Stimulated activated effector memory CD8-positive, alpha-beta T cell treated with anti-CD3 and anti-CD28 coated beads, Interleukin-12 subunit alpha, Interleukin-12 subunit beta, amount 100 ng/mL, for 72 hours (primary cell): ENCODE results near the gene MALSU1.

Source experiments
- ATAC-seq: fragments of 150-1000 bp; cut with Tn5 transposase; 2 replicates; pipeline ENCODE4 v1.10.0; 2021
- DNase-seq, 2 donors: peaks; one replicate each; pipeline ENCODE4 v3.0.0; 2021 to 2022; ENCODE audit warnings: low spot score in 2 of 2
- H3K27ac Mint-ChIP-seq: one replicate; pipeline ENCODE4 v1.8.0; 2022; ENCODE audit warnings: mild to moderate bottlenecking, mixed read lengths
- H3K36me3 Mint-ChIP-seq: one replicate; pipeline ENCODE4 v1.8.0; 2022; ENCODE audit warnings: mild to moderate bottlenecking, mixed read lengths
- H3K4me1 Mint-ChIP-seq: one replicate; pipeline ENCODE4 v1.8.0; 2022; ENCODE audit warnings: mixed read lengths
- H3K4me3 Mint-ChIP-seq: one replicate; pipeline ENCODE4 v1.8.0; 2022; ENCODE audit warnings: mild to moderate bottlenecking, mixed read lengths
- H3K9me3 Mint-ChIP-seq: one replicate; pipeline ENCODE4 v1.8.0; 2022; ENCODE audit warnings: mixed read lengths

The MALSU1 gene

DNA sequence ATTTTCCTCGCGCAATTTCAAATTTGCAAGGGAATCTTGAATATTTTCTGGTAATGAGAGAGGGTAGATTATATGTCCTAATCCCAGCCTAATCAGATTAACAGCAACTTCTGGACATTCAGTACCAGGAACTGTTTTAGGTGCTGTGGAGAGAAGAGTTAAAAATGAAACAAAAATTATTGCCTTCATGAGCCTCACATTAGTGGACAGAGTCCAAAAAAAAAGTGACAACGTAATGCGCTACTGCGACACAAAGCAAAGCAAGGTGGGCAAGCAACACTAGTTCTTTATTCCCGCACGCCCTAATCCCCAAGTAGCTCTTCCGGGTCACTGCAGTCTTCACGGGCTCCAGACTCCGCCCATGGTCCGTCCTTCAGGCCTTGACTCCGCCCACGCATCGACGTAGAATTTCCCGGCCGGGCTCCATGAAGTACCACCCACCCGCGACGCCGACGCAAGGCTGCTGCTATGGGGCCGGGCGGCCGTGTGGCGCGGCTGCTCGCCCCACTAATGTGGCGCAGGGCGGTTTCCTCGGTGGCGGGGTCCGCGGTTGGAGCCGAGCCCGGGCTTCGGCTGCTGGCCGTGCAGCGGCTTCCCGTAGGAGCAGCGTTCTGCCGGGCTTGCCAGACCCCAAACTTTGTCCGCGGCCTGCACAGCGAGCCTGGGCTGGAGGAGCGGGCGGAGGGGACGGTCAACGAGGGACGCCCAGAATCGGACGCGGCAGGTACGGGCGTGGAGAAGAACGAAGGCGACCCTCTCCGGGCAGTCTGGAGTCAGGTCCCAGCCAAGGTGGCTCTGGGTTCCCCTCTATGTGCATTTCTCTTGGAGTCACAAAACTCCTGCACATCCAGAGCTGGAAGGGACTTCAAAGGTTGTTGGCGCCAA, at the start of gene MALSU1:
Gene MALSU1 (plus strand): TSS at position 455 of the 885 bp plus-strand sequence. CDS start 14 bp downstream, at position 469.
- DNase-seq, result peak; percentile 90 to 96
- Mint-ChIP-seq H3K27ac (peak within 1 kb of the TSS; percentile 95), H3K36me3 (peaks cover 40% of the 10 kb centered on the region), H3K9me3 (peaks cover 4% of the 10 kb centered on the region), H3K4me3 (peak within 1 kb of the TSS; percentile 84), H3K4me1 (peaks cover 43% of the 10 kb centered on the region)
- ATAC-seq, result peak; percentile 98

DNA sequence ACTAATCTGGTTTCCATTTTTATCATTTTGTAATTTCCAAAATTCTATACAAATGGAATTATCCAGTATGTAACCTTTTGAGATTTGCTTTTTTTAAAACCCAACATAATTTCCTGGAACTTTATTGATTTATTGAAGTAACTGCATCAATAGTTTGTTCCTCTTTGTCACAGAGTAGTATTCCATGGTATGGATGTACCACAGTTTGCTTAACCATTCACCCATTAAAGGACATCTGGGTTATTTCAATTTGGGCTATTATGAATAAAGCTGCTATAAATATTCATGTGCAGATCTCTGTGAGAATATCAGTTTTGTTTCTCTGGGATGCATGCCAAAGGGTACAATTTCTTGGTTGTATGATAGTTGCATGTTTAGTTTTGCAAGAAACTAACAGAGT, 49.7 kb upstream of the MALSU1 start:
- H3K9me3 Mint-ChIP-seq, result no peaks in the 10 kb centered on the region
- no peak overlapping the region for H3K4me3 Mint-ChIP-seq
- ATAC-seq (no peak), DNase-seq (no peak)
- H3K27ac Mint-ChIP-seq, result no peak overlapping the region
- H3K36me3 Mint-ChIP-seq, result no peaks in the 10 kb centered on the region
- no peaks in the 10 kb centered on the region for H3K4me1 Mint-ChIP-seq

DNA sequence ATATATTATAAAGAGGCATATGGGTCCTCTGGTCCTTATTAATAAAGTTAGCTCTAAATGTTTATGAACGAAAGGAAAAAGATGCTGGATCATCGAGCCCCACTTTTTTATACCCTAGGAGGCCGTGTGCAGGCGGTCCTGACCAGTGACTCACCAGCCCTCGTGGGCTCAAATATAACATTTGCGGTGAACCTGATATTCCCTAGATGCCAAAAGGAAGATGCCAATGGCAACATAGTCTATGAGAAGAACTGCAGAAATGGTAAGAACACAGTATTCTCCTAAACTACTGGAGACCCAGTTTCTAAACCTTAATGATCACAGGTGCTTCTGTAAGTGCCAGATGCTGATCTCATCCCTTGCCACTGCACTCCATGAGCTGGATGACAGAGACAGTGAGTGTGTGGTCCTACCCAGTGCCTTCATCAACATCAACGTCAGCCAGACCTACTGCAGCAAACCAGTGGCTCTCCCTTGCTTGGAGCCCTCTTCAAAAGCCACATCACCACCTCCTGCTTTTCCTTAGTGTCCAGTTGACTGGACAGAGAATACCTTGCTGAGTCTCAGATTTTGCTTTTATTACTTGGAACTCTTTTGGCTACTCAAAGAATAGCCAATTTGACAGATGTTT, 45.0 kb upstream of the MALSU1 start:
- DNase-seq, result no peak
- no peak overlapping the region for H3K27ac Mint-ChIP-seq
- H3K9me3 Mint-ChIP-seq, result no peaks in the 10 kb centered on the region
- H3K36me3 Mint-ChIP-seq, result no peaks in the 10 kb centered on the region
- H3K4me1 Mint-ChIP-seq, result no peaks in the 10 kb centered on the region
- no peak overlapping the region for H3K4me3 Mint-ChIP-seq
- ATAC-seq, result no peak

DNA sequence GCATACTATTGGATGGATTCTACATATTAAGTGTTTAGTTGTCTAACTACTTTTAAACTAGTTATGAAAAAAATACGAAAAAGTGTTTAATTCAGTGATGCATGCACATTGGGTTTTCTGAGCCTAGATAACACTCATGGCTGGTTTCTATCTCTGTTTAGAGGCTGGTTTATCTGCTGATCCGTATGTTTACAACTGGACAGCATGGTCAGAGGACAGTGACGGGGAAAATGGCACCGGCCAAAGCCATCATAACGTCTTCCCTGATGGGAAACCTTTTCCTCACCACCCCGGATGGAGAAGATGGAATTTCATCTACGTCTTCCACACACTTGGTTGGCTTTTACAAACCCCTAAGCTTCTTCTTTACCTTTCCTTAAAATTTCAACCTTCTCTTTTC, 42.4 kb upstream of the MALSU1 start:
- no peak overlapping the region for H3K4me3 Mint-ChIP-seq
- H3K27ac Mint-ChIP-seq, result no peak overlapping the region
- ATAC-seq, result no peak
- no peaks in the 10 kb centered on the region for H3K4me1 Mint-ChIP-seq
- DNase-seq, result no peak
- no peaks in the 10 kb centered on the region for H3K36me3 Mint-ChIP-seq
- H3K9me3 Mint-ChIP-seq, result no peaks in the 10 kb centered on the region

DNA sequence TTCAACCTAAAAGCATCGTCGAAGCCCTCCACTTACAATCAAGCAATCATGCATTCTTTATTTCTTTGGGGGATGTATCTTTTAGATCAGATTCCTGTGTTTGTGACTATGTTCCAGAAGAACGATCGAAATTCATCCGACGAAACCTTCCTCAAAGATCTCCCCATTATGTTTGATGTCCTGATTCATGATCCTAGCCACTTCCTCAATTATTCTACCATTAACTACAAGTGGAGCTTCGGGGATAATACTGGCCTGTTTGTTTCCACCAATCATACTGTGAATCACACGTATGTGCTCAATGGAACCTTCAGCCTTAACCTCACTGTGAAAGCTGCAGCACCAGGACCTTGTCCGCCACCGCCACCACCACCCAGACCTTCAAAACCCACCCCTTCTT, 38.8 kb upstream of the MALSU1 start:
- no peaks in the 10 kb centered on the region for H3K4me1 Mint-ChIP-seq

DNA sequence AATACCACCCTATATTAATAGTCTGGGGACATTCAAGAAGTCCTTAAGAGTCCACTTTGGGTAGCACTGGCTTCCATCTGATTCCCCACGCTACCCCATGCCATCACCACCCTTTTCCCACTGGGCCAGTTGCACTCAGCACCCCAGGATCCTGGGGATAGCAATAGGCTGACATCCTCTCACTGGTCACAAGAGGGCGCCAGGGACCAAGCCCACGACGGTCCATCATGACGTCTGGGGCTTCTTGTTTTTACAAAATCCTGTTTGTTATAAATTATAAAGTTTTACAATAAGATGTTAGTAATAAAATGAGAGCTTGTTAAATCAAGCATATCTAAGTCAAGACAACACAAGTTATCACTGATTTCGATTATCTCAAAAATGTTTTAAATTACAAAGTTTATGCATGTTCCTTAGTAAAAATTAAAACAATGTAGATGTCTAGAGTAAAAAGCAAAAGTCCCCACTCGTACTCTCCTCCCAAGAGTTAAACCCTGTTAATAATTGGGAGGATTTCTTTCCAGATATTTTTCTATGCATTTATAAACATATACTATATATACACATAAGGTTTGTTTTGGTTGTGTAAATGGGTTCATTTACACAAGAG, 37.2 kb upstream of the MALSU1 start:
- no peak overlapping the region for H3K4me3 Mint-ChIP-seq

More for the DNA sequence above, 38.8 kb upstream of the MALSU1 start:
- Mint-ChIP-seq H3K27ac (no peak overlapping the region), H3K9me3 (no peaks in the 10 kb centered on the region), H3K4me3 (no peak overlapping the region), H3K36me3 (no peaks in the 10 kb centered on the region)
- DNase-seq (no peak), ATAC-seq (no peak)

DNA sequence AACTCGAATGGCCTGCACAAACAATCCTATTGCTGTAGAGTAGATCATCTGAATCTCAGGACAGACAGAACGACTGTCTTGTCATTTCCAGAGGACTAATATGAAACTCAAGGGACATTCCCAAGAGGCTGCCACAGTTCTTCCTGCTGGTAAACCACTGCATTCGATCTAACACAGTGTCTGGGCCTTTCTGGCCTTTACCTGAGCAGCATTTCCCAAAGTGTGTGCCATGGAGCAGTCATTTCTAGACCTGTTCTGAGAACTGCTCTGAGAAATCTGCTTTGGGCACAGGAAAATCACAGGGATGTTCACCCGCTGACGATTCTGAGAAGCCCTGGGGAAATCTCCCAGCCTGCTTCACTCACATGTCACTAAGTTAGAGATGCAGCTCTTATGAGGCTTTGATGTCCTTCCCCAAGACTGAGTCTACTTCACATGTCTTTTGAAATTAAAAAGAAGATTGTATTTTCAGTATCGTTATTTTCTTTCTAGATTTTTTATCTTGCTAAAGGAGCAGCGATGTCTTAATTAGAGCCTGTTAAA, 34.2 kb upstream of the MALSU1 start:
- no peak overlapping the region for H3K27ac Mint-ChIP-seq
- peak; percentile 45 for ATAC-seq
- H3K4me3 Mint-ChIP-seq, result no peak overlapping the region
- DNase-seq, result no peak
- H3K4me1 Mint-ChIP-seq, result no peaks in the 10 kb centered on the region
- no peaks in the 10 kb centered on the region for H3K36me3 Mint-ChIP-seq
- H3K9me3 Mint-ChIP-seq, result no peaks in the 10 kb centered on the region

More for the DNA sequence above, 37.2 kb upstream of the MALSU1 start:
- no peaks in the 10 kb centered on the region for H3K4me1 Mint-ChIP-seq
- DNase-seq, result peak; percentile 41 to 66
- no peaks in the 10 kb centered on the region for H3K9me3 Mint-ChIP-seq
- H3K36me3 Mint-ChIP-seq, result no peaks in the 10 kb centered on the region
- peak; percentile 83 for ATAC-seq
- H3K27ac Mint-ChIP-seq, result no peak overlapping the region

DNA sequence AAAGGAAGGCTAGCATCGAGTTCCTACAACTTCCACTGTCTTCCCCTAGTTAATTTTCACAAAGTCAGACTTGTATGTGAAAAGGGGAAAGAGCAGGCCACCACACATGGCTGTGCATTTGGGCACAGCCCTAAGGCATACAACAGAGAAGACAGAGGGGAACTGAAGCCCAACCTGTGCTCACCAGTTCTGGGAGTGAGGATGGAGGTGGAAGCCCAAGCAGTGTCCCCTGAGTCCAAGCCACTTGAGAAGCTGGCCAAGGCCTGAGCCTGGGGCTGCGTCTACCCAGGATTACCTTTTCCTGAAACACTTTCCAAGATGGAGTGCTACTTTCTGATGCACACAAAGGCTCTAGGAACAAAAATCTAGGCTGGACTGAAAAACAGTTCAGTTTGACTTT, 32.2 kb upstream of the MALSU1 start:
- DNase-seq (no peak), ATAC-seq (no peak)
- no peaks in the 10 kb centered on the region for H3K9me3 Mint-ChIP-seq
- no peaks in the 10 kb centered on the region for H3K36me3 Mint-ChIP-seq
- H3K4me1 Mint-ChIP-seq, result no peaks in the 10 kb centered on the region
- H3K4me3 Mint-ChIP-seq, result no peak overlapping the region
- H3K27ac Mint-ChIP-seq, result no peak overlapping the region

DNA sequence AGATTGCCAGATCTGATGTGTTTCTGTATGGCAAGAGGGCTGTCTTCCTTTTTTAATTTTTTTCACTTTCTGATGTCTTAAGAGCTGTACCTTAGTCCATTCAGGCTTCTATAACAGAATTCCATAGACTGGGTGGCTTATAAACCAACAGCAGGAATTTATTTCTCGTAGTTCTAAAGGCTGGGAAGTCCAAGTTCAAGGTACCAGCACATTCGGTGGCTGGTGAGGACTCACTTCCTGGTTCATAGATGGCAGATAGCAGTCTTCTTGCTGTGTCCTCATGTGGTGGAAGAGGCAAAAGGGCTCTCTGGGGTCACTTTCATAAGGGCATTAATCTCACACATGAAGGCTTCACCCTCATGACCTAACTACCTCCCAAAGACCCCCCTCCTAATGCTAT, 31.8 kb upstream of the MALSU1 start:
- no peak overlapping the region for H3K4me3 Mint-ChIP-seq
- ATAC-seq (no peak), DNase-seq (no peak)
- H3K36me3 Mint-ChIP-seq, result no peaks in the 10 kb centered on the region
- H3K27ac Mint-ChIP-seq, result no peak overlapping the region
- no peaks in the 10 kb centered on the region for H3K4me1 Mint-ChIP-seq
- no peaks in the 10 kb centered on the region for H3K9me3 Mint-ChIP-seq

DNA sequence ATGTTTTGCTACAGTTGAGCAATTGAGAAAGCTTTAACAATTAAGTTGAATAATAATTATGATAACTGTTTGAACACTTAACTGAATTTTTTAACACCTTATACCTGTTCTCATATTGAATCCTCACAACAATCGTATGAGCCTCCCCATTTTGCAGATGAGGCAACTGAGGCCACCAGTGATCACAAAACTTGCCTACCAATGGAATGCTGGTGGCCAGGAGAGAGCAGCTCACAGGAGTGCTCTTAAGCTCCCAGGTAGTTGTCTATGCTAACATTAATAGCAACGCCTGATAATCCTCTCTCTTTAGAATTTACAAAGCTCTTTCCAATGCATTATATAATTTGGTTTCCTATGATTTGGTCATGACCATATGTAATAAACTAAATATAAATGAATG, 31.0 kb upstream of the MALSU1 start:
- H3K4me1 Mint-ChIP-seq, result peaks cover 4% of the 10 kb centered on the region
- no peak overlapping the region for H3K27ac Mint-ChIP-seq
- DNase-seq (no peak), ATAC-seq (no peak)
- H3K4me3 Mint-ChIP-seq, result no peak overlapping the region
- H3K36me3 Mint-ChIP-seq, result no peaks in the 10 kb centered on the region
- H3K9me3 Mint-ChIP-seq, result no peaks in the 10 kb centered on the region

DNA sequence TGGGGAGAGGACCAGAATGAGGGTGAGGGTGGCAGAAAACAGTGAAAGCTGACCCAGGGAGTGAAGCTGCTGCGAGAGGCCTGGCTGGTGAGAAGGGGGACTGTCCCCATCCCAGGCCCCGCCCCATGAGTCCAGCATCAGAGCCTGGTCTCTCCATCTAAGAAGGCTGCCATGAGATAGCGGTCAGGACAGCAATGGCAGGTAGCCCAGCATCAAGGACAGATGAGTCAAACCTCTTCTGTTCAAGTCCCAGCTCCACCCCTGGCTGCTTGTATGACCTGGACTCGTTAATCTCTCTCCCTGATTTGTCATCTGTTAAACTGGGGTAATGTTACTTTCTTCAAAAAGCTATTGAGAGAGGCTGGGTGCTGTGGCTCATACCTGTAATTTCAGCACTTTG, 30.4 kb upstream of the MALSU1 start:
- ATAC-seq (no peak), DNase-seq (no peak)
- no peaks in the 10 kb centered on the region for H3K36me3 Mint-ChIP-seq
- H3K9me3 Mint-ChIP-seq, result no peaks in the 10 kb centered on the region
- peaks cover 10% of the 10 kb centered on the region for H3K4me1 Mint-ChIP-seq
- no peak overlapping the region for H3K4me3 Mint-ChIP-seq
- H3K27ac Mint-ChIP-seq, result no peak overlapping the region

DNA sequence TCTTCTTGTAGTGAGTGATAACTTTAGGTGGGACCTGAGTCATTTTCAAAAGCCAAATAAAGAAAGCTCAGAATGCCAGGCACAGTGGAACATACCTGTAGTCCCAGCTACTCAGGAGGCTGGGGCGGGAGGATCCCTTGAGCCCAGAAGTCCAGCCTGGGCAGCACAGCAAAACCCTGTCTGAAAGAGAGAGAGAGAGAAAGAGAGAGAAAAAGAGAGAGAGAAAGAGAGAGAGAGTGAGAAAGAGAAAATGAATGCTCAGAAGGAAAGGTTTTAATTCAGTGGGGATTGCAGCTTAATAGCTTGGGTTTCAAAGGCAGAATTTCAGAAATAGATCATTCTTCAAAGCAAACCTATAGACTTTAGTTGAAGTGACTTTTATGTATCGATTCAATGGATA, 26.9 kb upstream of the MALSU1 start:
- H3K27ac Mint-ChIP-seq, result no peak overlapping the region
- ATAC-seq (no peak), DNase-seq (no peak)
- no peaks in the 10 kb centered on the region for H3K9me3 Mint-ChIP-seq
- H3K4me1 Mint-ChIP-seq, result peaks cover 10% of the 10 kb centered on the region
- no peaks in the 10 kb centered on the region for H3K36me3 Mint-ChIP-seq
- H3K4me3 Mint-ChIP-seq, result no peak overlapping the region

DNA sequence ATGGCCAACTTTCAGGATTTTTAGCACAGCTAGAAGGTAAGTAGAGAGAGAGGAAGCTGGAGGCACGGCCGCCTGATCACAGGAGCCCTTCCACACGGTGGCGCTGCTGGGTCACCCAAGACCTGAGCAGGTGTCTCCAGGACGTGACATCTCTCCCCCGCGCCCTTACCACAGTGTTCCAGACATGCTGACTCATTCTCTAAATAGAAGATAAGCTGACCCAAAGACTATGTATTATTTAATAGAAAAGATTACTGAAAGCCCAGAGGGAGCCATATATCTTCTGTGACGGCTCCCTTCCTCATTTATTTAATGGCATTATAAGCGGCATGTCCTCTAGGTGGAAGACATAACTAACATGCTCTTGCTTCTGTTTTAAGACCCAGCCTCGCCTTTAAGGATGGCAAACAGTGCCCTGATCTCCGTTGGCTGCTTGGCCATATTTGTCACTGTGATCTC, 26.0 kb upstream of the MALSU1 start:
- Mint-ChIP-seq H3K9me3 (no peaks in the 10 kb centered on the region), H3K4me3 (peak overlapping the region; percentile 37), H3K36me3 (no peaks in the 10 kb centered on the region), H3K4me1 (peaks cover 10% of the 10 kb centered on the region), H3K27ac (peak overlapping the region; percentile 23)
- DNase-seq (peak; percentile 79 to 93), ATAC-seq (peak; percentile 96)

DNA sequence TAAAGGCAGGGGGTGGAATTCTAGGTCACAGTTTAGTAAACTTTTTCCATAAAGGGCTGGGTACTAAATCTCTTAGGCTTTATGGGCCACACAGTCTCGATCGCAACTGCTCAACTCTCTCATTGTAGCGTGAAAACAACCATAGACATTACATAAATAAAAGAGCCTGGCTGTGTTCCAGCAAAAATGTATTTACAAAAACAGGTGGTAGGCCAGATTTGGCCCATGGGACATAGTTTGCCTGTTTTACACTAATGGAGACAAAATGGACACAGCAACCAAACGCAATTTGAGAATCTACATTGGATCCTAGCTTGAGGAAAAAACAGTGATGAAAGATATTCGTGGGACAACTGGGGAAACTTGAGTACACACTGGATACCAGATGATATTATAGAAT, 23.2 kb upstream of the MALSU1 start:
- Mint-ChIP-seq H3K4me3 (no peak overlapping the region), H3K9me3 (no peaks in the 10 kb centered on the region), H3K27ac (no peak overlapping the region), H3K4me1 (peaks cover 10% of the 10 kb centered on the region), H3K36me3 (no peaks in the 10 kb centered on the region)
- no peak for DNase-seq
- ATAC-seq, result no peak

DNA sequence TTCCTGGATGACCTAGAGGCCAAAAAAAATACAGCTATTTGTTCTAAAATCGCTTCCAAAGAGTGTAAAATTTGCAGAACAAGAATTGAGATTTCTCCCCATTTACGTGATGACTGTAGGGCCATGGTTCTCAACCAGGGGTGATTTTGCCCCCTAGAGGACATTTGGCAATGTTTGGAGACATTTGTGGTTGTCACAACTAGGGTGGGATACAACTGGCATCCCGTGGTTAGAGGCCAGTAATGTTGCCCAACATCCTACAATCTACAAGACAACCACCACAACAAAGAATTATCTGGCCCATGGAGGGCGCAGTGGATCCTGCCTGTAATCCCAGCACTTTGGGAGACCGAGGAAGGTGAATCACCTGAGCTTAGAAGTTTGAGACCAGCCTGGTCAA, 22.8 kb upstream of the MALSU1 start:
- peaks cover 10% of the 10 kb centered on the region for H3K4me1 Mint-ChIP-seq
- no peaks in the 10 kb centered on the region for H3K9me3 Mint-ChIP-seq
- ATAC-seq (no peak), DNase-seq (no peak)
- H3K27ac Mint-ChIP-seq, result no peak overlapping the region
- no peaks in the 10 kb centered on the region for H3K36me3 Mint-ChIP-seq
- no peak overlapping the region for H3K4me3 Mint-ChIP-seq
